ENCODE measurements around the gene OTUD3.

Gene OTUD3

DNA sequence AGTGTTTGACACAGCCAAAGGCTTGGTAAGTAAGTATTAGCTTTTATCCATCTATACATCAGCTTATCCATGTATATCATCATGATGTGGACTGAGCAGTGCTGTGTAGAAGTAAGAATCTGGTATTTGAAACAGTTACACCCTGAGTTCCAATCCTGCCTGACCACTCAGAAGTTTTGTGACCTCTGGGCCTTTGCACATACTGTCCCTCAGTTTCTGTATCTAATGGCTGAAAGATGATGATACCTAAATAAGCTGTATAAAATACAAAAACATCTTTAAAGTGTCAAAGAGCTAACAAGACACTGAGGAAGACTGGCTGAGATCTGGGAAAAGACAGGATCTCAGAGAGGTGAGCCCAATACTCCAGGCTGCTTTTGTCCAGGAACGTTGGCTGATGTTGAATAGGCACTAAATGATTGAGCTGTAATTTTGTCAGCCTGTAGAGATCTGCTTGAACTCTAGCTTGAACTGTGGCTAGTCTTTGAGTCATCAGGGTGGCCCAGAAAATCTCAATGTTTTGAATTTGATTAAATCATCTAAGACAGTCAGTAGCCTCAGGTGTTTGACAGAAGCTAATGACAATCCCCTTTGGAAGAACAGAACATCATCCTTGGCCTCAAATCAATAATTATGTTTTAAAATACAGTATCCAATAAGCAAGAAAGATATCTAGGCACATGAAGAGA is 20.2 kb upstream of the OTUD3 start:
- H3K9me3 ChIP-seq (ENCODE audit: control insufficient read depth, insufficient read depth, low read length) = no peaks in the 10 kb centered on the region
- H3F3A ChIP-seq (ENCODE audit: control insufficient read depth, insufficient read depth) = no peaks in the 10 kb centered on the region
- TF ChIP-seq EZH2phosphoT487 (IDR thresholded peaks at IDR 0.05; ENCODE audit: borderline replicate concordance, low read length) = no peak
- TF ChIP-seq, protein P1, sequence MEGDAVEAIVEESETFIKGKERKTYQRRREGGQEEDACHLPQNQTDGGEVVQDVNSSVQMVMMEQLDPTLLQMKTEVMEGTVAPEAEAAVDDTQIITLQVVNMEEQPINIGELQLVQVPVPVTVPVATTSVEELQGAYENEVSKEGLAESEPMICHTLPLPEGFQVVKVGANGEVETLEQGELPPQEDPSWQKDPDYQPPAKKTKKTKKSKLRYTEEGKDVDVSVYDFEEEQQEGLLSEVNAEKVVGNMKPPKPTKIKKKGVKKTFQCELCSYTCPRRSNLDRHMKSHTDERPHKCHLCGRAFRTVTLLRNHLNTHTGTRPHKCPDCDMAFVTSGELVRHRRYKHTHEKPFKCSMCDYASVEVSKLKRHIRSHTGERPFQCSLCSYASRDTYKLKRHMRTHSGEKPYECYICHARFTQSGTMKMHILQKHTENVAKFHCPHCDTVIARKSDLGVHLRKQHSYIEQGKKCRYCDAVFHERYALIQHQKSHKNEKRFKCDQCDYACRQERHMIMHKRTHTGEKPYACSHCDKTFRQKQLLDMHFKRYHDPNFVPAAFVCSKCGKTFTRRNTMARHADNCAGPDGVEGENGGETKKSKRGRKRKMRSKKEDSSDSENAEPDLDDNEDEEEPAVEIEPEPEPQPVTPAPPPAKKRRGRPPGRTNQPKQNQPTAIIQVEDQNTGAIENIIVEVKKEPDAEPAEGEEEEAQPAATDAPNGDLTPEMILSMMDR (IDR thresholded peaks at IDR 0.05; ENCODE audit: low read depth, low read length, poor library complexity, severe bottlenecking) = no peak
- H3K4me1 ChIP-seq (ENCODE audit: control insufficient read depth, low read length) = no peaks in the 10 kb centered on the region
- no peaks in the 10 kb centered on the region for H4K20me1 ChIP-seq (ENCODE audit: control insufficient read depth, insufficient read depth, low read depth, low read length)
- no peak overlapping the region for H3K4me3 ChIP-seq (ENCODE audit: low read length)
- no peak overlapping the region for H3K4me2 ChIP-seq (ENCODE audit: low read length)
- no peaks in the 10 kb centered on the region for H3K79me2 ChIP-seq (ENCODE audit: control insufficient read depth, low read length)
- peaks cover 13% of the 10 kb centered on the region; the same call in 1 of the 2 replicates for H3K27me3 ChIP-seq (ENCODE audit: control insufficient read depth, low read length)
- H3K27ac ChIP-seq (ENCODE audit: low read depth, low read length) = no peak overlapping the region
- H3K36me3 ChIP-seq (ENCODE audit: control insufficient read depth, low read length) = no peaks in the 10 kb centered on the region
- no peaks in the 10 kb centered on the region for H3K9me2 ChIP-seq (replicated peaks; ENCODE audit: control insufficient read depth, low read length)

DNA sequence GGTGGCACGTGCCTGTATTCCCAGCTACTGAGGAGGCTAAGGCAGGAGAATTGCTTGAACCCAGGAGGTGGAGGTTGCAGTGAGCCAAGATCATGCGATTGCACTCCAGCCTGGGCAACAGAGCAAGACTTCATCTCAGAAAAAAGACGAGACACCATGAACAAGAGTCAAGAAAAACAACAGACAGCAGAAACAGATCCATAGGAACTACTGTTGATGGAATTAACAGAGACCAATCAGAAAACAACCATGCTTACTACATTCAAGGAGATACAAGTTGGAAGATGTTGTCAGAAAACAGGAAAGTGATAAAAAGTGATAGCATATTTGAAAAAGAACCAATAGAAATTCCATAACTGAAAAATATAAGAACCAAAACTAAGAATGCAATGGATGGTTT is 19.3 kb upstream of the OTUD3 start:
- Histone ChIP-seq H3K9me3 (ENCODE audit: control insufficient read depth, insufficient read depth, low read length) (no peaks in the 10 kb centered on the region), H3K9me2 (replicated peaks; ENCODE audit: control insufficient read depth, low read length) (no peaks in the 10 kb centered on the region), H3K27ac (ENCODE audit: low read depth, low read length) (no peak overlapping the region)

DNA sequence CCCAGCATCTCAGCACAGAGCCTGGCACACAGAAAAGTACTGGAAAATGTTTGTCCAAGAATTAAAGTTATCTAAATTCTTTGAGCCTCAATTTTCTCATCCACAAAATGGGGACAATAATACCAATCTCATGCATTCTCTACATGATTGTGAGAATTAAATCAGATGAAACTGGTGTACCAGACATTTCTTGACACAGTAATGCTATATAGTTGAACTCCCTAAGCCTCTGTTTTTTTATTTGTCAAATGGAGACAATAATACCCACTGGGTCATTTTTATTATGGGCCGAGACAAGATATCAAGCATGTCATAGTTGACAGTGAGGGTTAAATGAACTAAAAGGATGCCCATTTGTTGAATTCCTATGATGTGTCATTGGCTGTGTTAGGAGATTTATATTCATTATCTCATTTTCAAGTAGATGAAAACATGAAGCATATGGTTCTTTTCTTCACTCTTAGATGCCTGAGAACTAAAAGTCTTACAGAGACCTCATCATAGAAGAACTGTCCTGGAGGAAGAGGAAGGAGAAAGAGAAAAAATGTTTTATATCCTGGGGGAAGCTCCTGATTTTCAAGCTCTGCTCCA is 17.5 kb upstream of the OTUD3 start:
- TF ChIP-seq, protein P1 (IDR thresholded peaks at IDR 0.05; ENCODE audit: low read depth, low read length, poor library complexity, severe bottlenecking) = no peak
- TF ChIP-seq EZH2phosphoT487 (IDR thresholded peaks at IDR 0.05; ENCODE audit: borderline replicate concordance, low read length) = no peak
- Histone ChIP-seq H3K36me3 (ENCODE audit: control insufficient read depth, low read length) (no peaks in the 10 kb centered on the region), H3K9me3 (ENCODE audit: control insufficient read depth, insufficient read depth, low read length) (no peaks in the 10 kb centered on the region), H3F3A (ENCODE audit: control insufficient read depth, insufficient read depth) (no peaks in the 10 kb centered on the region), H3K4me1 (ENCODE audit: control insufficient read depth, low read length) (no peaks in the 10 kb centered on the region), H3K9me2 (replicated peaks; ENCODE audit: control insufficient read depth, low read length) (no peaks in the 10 kb centered on the region), H3K79me2 (ENCODE audit: control insufficient read depth, low read length) (no peaks in the 10 kb centered on the region), H3K27me3 (ENCODE audit: control insufficient read depth, low read length) (peaks cover 27% of the 10 kb centered on the region), H4K20me1 (ENCODE audit: control insufficient read depth, insufficient read depth, low read depth, low read length) (no peaks in the 10 kb centered on the region), H3K4me3 (ENCODE audit: low read length) (no peak overlapping the region), H3K4me2 (ENCODE audit: low read length) (no peak overlapping the region), H3K27ac (ENCODE audit: low read depth, low read length) (no peak overlapping the region)

More for the DNA sequence above, 19.3 kb upstream of the OTUD3 start:
- no peak for TF ChIP-seq EZH2phosphoT487 (IDR thresholded peaks at IDR 0.05; ENCODE audit: borderline replicate concordance, low read length)
- TF ChIP-seq, protein P1 (IDR thresholded peaks at IDR 0.05; ENCODE audit: low read depth, low read length, poor library complexity, severe bottlenecking) = no peak
- no peaks in the 10 kb centered on the region for H3F3A ChIP-seq (ENCODE audit: control insufficient read depth, insufficient read depth)
- H3K4me3 ChIP-seq (ENCODE audit: low read length) = no peak overlapping the region
- no peaks in the 10 kb centered on the region for H3K36me3 ChIP-seq (ENCODE audit: control insufficient read depth, low read length)
- no peaks in the 10 kb centered on the region for H3K4me1 ChIP-seq (ENCODE audit: control insufficient read depth, low read length)
- no peak overlapping the region for H3K4me2 ChIP-seq (ENCODE audit: low read length)
- H3K27me3 ChIP-seq (ENCODE audit: control insufficient read depth, low read length) = peaks cover 17% of the 10 kb centered on the region
- no peaks in the 10 kb centered on the region for H3K79me2 ChIP-seq (ENCODE audit: control insufficient read depth, low read length)
- no peaks in the 10 kb centered on the region for H4K20me1 ChIP-seq (ENCODE audit: control insufficient read depth, insufficient read depth, low read depth, low read length)
